H1 (cell line): Measurements from ENCODE around the gene KCNAB2. TPM values are rescaled to one million over a fixed set of nuclear protein-coding genes. Genes with fewer than 3 reads are reported as not detected.

Experiments
- CTCF ChIA-PET: fragments of 300-600 bp; sonication (Branson Sonifier 250); formaldehyde crosslinking; loops from one replicate; lab custom pipeline; 2021; ENCODE audit not compliant: partially characterized antibody; lab: Charles Lee
- POLR2A ChIA-PET: fragments of 300-600 bp; sonication (Branson Sonifier 250); formaldehyde crosslinking; loops from one replicate; lab custom pipeline; 2021; ENCODE audit warnings: inconsistent platforms; ENCODE audit not compliant: partially characterized antibody; lab: Charles Lee
- DNase-seq, 2 experiments: peaks; one replicate each; pipeline versions ENCODE4 v3.0.0 to v3.0.0-alpha.2; 2010 to 2022; ENCODE audit warnings: low spot score in 2 of 2, low read depth in 1 of 2, mixed read lengths in 1 of 2
- FAIRE-seq: peaks from 2 replicates; lab custom pipeline; 2011; peaks lifted over from hg19 to GRCh38; lab: Jason Lieb, UNC
- H2AFZ ChIP-seq: 2 replicates; pipeline ENCODE4 v1.8.1; 2012; ENCODE audit warnings: low read length, inconsistent platforms
- H2AK5ac ChIP-seq: 2 replicates; pipeline ENCODE4 v1.6.1; 2013; ENCODE audit warnings: low read depth, low read length
- H2BK120ac ChIP-seq: replicated peaks from 2 replicates; pipeline ENCODE3; 2013; ENCODE audit warnings: low read depth, low read length, inconsistent platforms
- H2BK12ac ChIP-seq: 2 replicates; pipeline ENCODE4 v1.6.1; 2013; ENCODE audit warnings: low read depth, low read length
- H2BK15ac ChIP-seq: 2 replicates; pipeline ENCODE4 v1.6.1; 2013; ENCODE audit warnings: low read length
- H2BK20ac ChIP-seq: 2 replicates; pipeline ENCODE4 v1.6.1; 2013; ENCODE audit warnings: low read length
- H2BK5ac ChIP-seq: 2 replicates; pipeline ENCODE4 v1.6.1; 2013; ENCODE audit warnings: low read depth, low read length
- H3K14ac ChIP-seq: 2 replicates; pipeline ENCODE4 v1.6.1; 2013; ENCODE audit warnings: inconsistent platforms; ENCODE audit not compliant: insufficient read length
- H3K18ac ChIP-seq: 2 replicates; pipeline ENCODE4 v1.6.1; 2013; ENCODE audit warnings: low read length; ENCODE audit errors: extremely low read depth
- H3K23ac ChIP-seq: 2 replicates; pipeline ENCODE4 v1.6.1; 2013; ENCODE audit warnings: inconsistent platforms; ENCODE audit not compliant: insufficient read length
- H3K23me2 ChIP-seq: 2 replicates; pipeline ENCODE4 v1.6.1; 2013; ENCODE audit warnings: low read depth, low read length
- H3K27ac ChIP-seq: 2 replicates; pipeline ENCODE4 v1.6.1; 2011; ENCODE audit warnings: low read depth, low read length, inconsistent platforms
- H3K27me3 ChIP-seq, 4 experiments: replicated peaks in 1 of 4; 1 replicate in 1 of 4; 2 replicates in 3 of 4; pipeline versions ENCODE4 v1.6.1 to v1.8.1; 2011 to 2013; ENCODE audit warnings: low read length in 3 of 4, mild to moderate bottlenecking in 3 of 4, inconsistent platforms in 2 of 4, mixed read lengths in 2 of 4, moderate library complexity in 1 of 4; ENCODE audit not compliant: control insufficient read depth in 3 of 4, insufficient read depth in 3 of 4; ENCODE audit errors: extremely low read depth in 1 of 4
- H3K36me3 ChIP-seq, 4 experiments: 2 replicates each; pipeline versions ENCODE4 v1.6.1 to v1.8.1; 2011 to 2013; ENCODE audit warnings: mild to moderate bottlenecking in 4 of 4, low read length in 3 of 4, moderate library complexity in 2 of 4, control low read depth in 1 of 4, inconsistent platforms in 1 of 4; ENCODE audit not compliant: insufficient read depth in 4 of 4, control insufficient read depth in 2 of 4
- H3K4ac ChIP-seq: replicated peaks from 2 replicates; pipeline ENCODE3; 2013; ENCODE audit warnings: low read length, low read depth, mixed read lengths, inconsistent platforms; ENCODE audit not compliant: insufficient read length
- H3K4me1 ChIP-seq, 4 experiments: replicated peaks in 1 of 4; 1 replicate in 1 of 4; 2 replicates in 3 of 4; pipeline versions ENCODE4 v1.6.1 to v1.8.1; 2011 to 2013; ENCODE audit warnings: low read length in 3 of 4, inconsistent platforms in 2 of 4, mixed read lengths in 1 of 4; ENCODE audit not compliant: insufficient read depth in 4 of 4, control insufficient read depth in 3 of 4
- H3K4me2 ChIP-seq, 2 experiments: 2 replicates each; pipeline versions ENCODE4 v1.6.1 to v1.8.1; 2011 to 2013; ENCODE audit warnings: low read depth in 2 of 2, low read length in 2 of 2, control low read depth in 1 of 2, inconsistent platforms in 1 of 2, mild to moderate bottlenecking in 1 of 2; ENCODE audit not compliant: insufficient read depth in 1 of 2
- H3K4me3 ChIP-seq, 4 experiments: fragments of 200-600, 300-600 bp in 1 of 4; sonication (generic), shearing (Covaris generic), sonication (Bioruptor Twin) in 1 of 4; 2 replicates each; pipeline versions ENCODE4 v1.5.1 to v1.8.1; 2011 to 2016; ENCODE audit warnings: low read length in 4 of 4, low read depth in 3 of 4, control low read depth in 2 of 4, inconsistent platforms in 2 of 4, mild to moderate bottlenecking in 2 of 4, mixed read lengths in 1 of 4, moderate library complexity in 1 of 4; ENCODE audit not compliant: insufficient read depth in 2 of 4; ENCODE audit errors: extremely low read depth in 1 of 4
- H3K56ac ChIP-seq: replicated peaks from 2 replicates; pipeline ENCODE3; 2013; ENCODE audit warnings: low read depth, mild to moderate bottlenecking, mixed read lengths, low read length, inconsistent platforms; ENCODE audit not compliant: insufficient read length
- H3K79me1 ChIP-seq: 2 replicates; pipeline ENCODE4 v1.6.1; 2013; ENCODE audit warnings: low read depth, low read length, control low read depth
- H3K79me2 ChIP-seq, 2 experiments: 2 replicates each; pipeline versions ENCODE4 v1.6.1 to v1.8.1; 2012 to 2013; ENCODE audit warnings: low read length in 2 of 2, mild to moderate bottlenecking in 2 of 2, inconsistent platforms in 1 of 2; ENCODE audit not compliant: insufficient read depth in 2 of 2, control insufficient read depth in 1 of 2
- H3K9ac ChIP-seq, 4 experiments: replicated peaks in 1 of 4; 1 replicate in 1 of 4; 2 replicates in 3 of 4; pipeline versions ENCODE4 v1.6.1 to v1.8.1; 2011 to 2013; ENCODE audit warnings: low read depth in 3 of 4, low read length in 3 of 4, control low read depth in 2 of 4, mild to moderate bottlenecking in 2 of 4, moderate library complexity in 2 of 4, inconsistent platforms in 1 of 4; ENCODE audit errors: extremely low read depth in 1 of 4
- H3K9me3 ChIP-seq, 2 experiments: 2 replicates each; pipeline versions ENCODE4 v1.6.1 to v1.8.1; 2012 to 2013; ENCODE audit warnings: mild to moderate bottlenecking in 2 of 2, moderate library complexity in 2 of 2, control low read depth in 1 of 2, inconsistent platforms in 1 of 2, low read depth in 1 of 2, low read length in 1 of 2, mixed read lengths in 1 of 2; ENCODE audit not compliant: insufficient read depth in 2 of 2
- H4K20me1 ChIP-seq, 2 experiments: replicated peaks in 1 of 2; 2 replicates each; pipeline versions ENCODE3 to v1.8.1; 2011 to 2013; ENCODE audit warnings: inconsistent platforms in 2 of 2, low read length in 2 of 2, mild to moderate bottlenecking in 1 of 2; ENCODE audit not compliant: insufficient read depth in 2 of 2, control insufficient read depth in 1 of 2
- H4K5ac ChIP-seq: 2 replicates; pipeline ENCODE4 v1.6.1; 2013; ENCODE audit warnings: low read length, low read depth, mixed read lengths, inconsistent platforms; ENCODE audit not compliant: insufficient read length
- H4K8ac ChIP-seq: 2 replicates; pipeline ENCODE4 v1.8.0; 2013; ENCODE audit warnings: mild to moderate bottlenecking, moderate library complexity, low read length, inconsistent platforms; ENCODE audit not compliant: insufficient read depth; ENCODE audit errors: extremely low read depth
- H4K91ac ChIP-seq: replicated peaks from 2 replicates; pipeline ENCODE3; 2013; ENCODE audit warnings: low read length, mixed read lengths, inconsistent platforms; ENCODE audit not compliant: insufficient read length
- BRCA1 ChIP-seq: IDR thresholded peaks from 2 replicates; pipeline ENCODE4 v1.6.1; 2012; ENCODE audit warnings: low read depth, low read length, improper control_type of control experiment
- CBX5 ChIP-seq: fragments of 300-800, 300-1000 bp; sonication (generic); IDR thresholded peaks from 2 replicates; pipeline ENCODE4 v1.7.1; 2016; ENCODE audit warnings: antibody characterized with exemption, low read length, low read depth
- CEBPB ChIP-seq: IDR thresholded peaks from 2 replicates; pipeline ENCODE4 v1.6.1; 2012; ENCODE audit warnings: low read depth, low read length
- CTBP2 ChIP-seq: IDR thresholded peaks from 2 replicates; pipeline ENCODE4 v1.7.0; 2011; ENCODE audit warnings: borderline replicate concordance, mild to moderate bottlenecking, moderate library complexity, mixed read lengths, low read length; ENCODE audit not compliant: insufficient read depth, insufficient read length
- JUN ChIP-seq: IDR thresholded peaks from 2 replicates; pipeline ENCODE4 v1.6.1; 2011; ENCODE audit warnings: low read depth, mild to moderate bottlenecking, improper control_type of control experiment, low read length
- NRF1 ChIP-seq: IDR thresholded peaks from 2 replicates; pipeline ENCODE4 v1.6.1; 2011; ENCODE audit warnings: mild to moderate bottlenecking, low read depth, low read length, improper control_type of control experiment
- RNF2 ChIP-seq: fragments of 200-900, 300-1000 bp; sonication (generic); IDR thresholded peaks from 2 replicates; pipeline ENCODE4 v1.7.1; 2016; ENCODE audit warnings: borderline replicate concordance, low read depth, mild to moderate bottlenecking, antibody characterized with exemption, low read length; ENCODE audit not compliant: poor library complexity, severe bottlenecking; ENCODE audit errors: missing control alignments
- SP1 ChIP-seq: IDR thresholded peaks from 2 replicates; pipeline ENCODE4 v1.6.1; 2011; ENCODE audit warnings: low read depth, low read length
- WGBS, 2 experiments: shearing (Covaris generic) in 1 of 2; methylation state at CpG; one replicate each; pipeline versions ENCODE4 v1.1.6 to v1.1.7; 2013 to 2015; ENCODE audit warnings: low lambda C conversion rate in 2 of 2, mixed read lengths in 2 of 2, inconsistent platforms in 1 of 2, low coverage in 1 of 2, missing lambda C conversion rate in 1 of 2; ENCODE audit not compliant: insufficient replicate concordance in 2 of 2, insufficient coverage in 1 of 2, insufficient read length in 1 of 2; ENCODE audit errors: extremely low coverage in 1 of 2, missing lambda C conversion rate in 1 of 2; 5-methylcytosine and 5-hydroxymethylcytosine counted together
- polyA plus RNA-seq, 7 experiments: library from polyadenylated mRNA; depleted of rRNA in 3 of 7; stranded (reverse) in 5 of 7; unstranded in 2 of 7; fragments of >200 nt in 5 of 7; fragments of 200-250 nt in 2 of 7; gene quantifications; 1 replicate in 5 of 7; 2 replicates in 1 of 7; 4 replicates in 1 of 7; pipeline versions ENCODE4 v1.2.1 to v1.2.3, GENCODE V29; 2011 to 2013; ENCODE audit warnings: missing spikeins in 2 of 7, mixed read lengths in 2 of 7
- total RNA-seq: library from RNA; stranded (reverse); fragmentation: NEBNext Ultra II Directional; extraction: Animal tissue kit (Norgen Biotek cat#: 25700); gene quantifications from 2 replicates; pipeline ENCODE4 v1.2.1, GENCODE V29; 2021

Gene KCNAB2
- total and polyA plus RNA-seq, 2 of the 8 experiments (the other 6 are each of a cell fraction or from before 2014, with no cell fraction given), result 4.5 to 7.0 TPM

- no peak overlapping the region for H3K4ac ChIP-seq
- H3K4me3 ChIP-seq, result no peak overlapping the region
- no peaks in the 10 kb centered on the region; the same call in 1 of the 2 replicates for H3K79me1 ChIP-seq
- no peaks in the 10 kb centered on the region for H3K79me2 ChIP-seq
- no peak overlapping the region for H4K5ac ChIP-seq
- peaks cover 0 to 16% (median 6%) of the 10 kb centered on the region in 4 experiments; a peak in 4 of 7 replicates for H3K27me3 ChIP-seq
- TF ChIP-seq CTBP2 (no peak), CEBPB (no peak), JUN (no peak), NRF1 (no peak), SP1 (no peak), RNF2 (no peak), CBX5 (no peak), BRCA1 (no peak)
- H2BK12ac ChIP-seq, result 0 out of 2 replicates have a peak overlapping the region, but pooled peaks have one; percentile 9
- H2BK5ac ChIP-seq, result no peak overlapping the region
- 90% methylated on average over 28 of the region's 28 CpGs; no CpG with 5 or more reads in 1 of the 2 experiments for WGBS, 2 experiments
- no peak overlapping the region for H3K56ac ChIP-seq
- H2BK15ac ChIP-seq, result peak overlapping the region; percentile 46; the same call in 1 of the 2 replicates
- H2BK20ac ChIP-seq, result no peak overlapping the region
- no peak overlapping the region for H3K27ac ChIP-seq
- no peak overlapping the region for H3K4me2 ChIP-seq
- H3K14ac ChIP-seq, result no peak overlapping the region
- H2BK120ac ChIP-seq, result no peak overlapping the region
- peaks cover 0 to 6% (median 4%) of the 10 kb centered on the region in 4 experiments; a peak in 4 of 7 replicates for H3K4me1 ChIP-seq
- H3K9ac ChIP-seq, result no peak overlapping the region
- no peak overlapping the region for H2AFZ ChIP-seq
- H2AK5ac ChIP-seq, result no peak overlapping the region
- POLR2A ChIA-PET, result no interaction called here
- H3K23me2 ChIP-seq, result no peaks in the 10 kb centered on the region
- H4K20me1 ChIP-seq, result peaks cover under 1 to 6% of the 10 kb centered on the region in 2 experiments
- no peaks in the 10 kb centered on the region for H3K9me3 ChIP-seq
- DNase-seq, result no peak
- no peaks in the 10 kb centered on the region for H3K36me3 ChIP-seq
- H3K18ac ChIP-seq, result no peak overlapping the region
- FAIRE-seq, result no peak
- CTCF ChIA-PET, result interaction anchor here (0.6 to 1.5 kb wide), 3 partner anchors 13 to 36 kb away, joined by 5 read pairs; no protein-coding TSS in a partner anchor
- no peak overlapping the region for H3K23ac ChIP-seq
- peak overlapping the region; percentile 14; the same call in 1 of the 2 replicates for H4K8ac ChIP-seq
- no peak overlapping the region for H4K91ac ChIP-seq
These were observed 45.8 kb upstream of the KCNAB2 start for GRCh38 chr1:5999711-6000443.
